ENCODE measurements around the gene CHFR. TPM values are rescaled to one million over a fixed set of nuclear protein-coding genes. Genes with fewer than 3 reads are reported as not detected.

CHFR gene
- total and polyA plus RNA-seq, 2 donors (not counting 3 experiments of a cell fraction or from before 2014, with no cell fraction given): 45.4 to 66.5 TPM

DNA sequence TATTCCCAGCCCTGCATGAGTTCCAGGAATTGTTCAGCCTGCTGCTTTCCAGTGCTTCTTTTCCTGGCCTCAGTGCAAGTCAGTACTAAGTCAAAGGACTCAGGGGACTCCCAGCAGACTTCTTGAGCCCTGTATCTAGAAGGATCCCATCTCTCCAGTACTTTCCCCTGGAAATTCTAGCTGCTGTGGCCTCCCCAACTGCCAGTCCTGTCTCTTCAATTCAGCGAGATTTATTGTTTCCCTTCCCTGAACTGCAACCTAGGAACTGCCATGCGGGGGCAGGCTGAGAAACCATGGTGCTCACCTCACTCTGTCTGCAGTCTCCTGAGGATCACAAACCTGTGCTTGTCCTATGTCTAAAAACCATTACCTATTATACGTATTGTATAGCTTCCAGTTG lies 37.0 kb upstream of the CHFR start:
- no peak for FAIRE-seq
- no peaks in the 10 kb centered on the region for H3K27me3 ChIP-seq (ENCODE audit: control insufficient read depth in 2 of 2, insufficient read depth in 2 of 2, low read length in 2 of 2)
- peaks cover 24% of the 10 kb centered on the region for H3K9me3 ChIP-seq (replicated peaks; ENCODE audit: control insufficient read depth, insufficient read depth, low read length)
- H3K9me1 ChIP-seq (replicated peaks; ENCODE audit: control insufficient read depth, extremely low read depth, insufficient read depth, low read length): no peaks in the 10 kb centered on the region
- no peaks in the 10 kb centered on the region for H4K20me1 ChIP-seq (replicated peaks; ENCODE audit: control insufficient read depth, extremely low read depth, insufficient read depth, low read length)
- no peak overlapping the region for H3K27ac ChIP-seq (ENCODE audit: insufficient read depth, low read depth, low read length)
- dilution Hi-C loops (cut with MboI; ENCODE audit: extremely low pct_ligation_motif_present, low sequenced_read_pairs): no loop called here
- H3K36me3 ChIP-seq (ENCODE audit: control insufficient read depth in 2 of 2, extremely low read depth in 1 of 2, insufficient read depth in 2 of 2, low read length in 2 of 2): no peaks in the 10 kb centered on the region
- intact Hi-C loops (cut with micrococcal nuclease): no loop called here
- no peak overlapping the region for H3K9ac ChIP-seq (replicated peaks; ENCODE audit: extremely low read depth, insufficient read depth, low read length)
- DNase-seq (ENCODE audit: low read depth, low spot score): no peak
- H3K79me2 ChIP-seq (ENCODE audit: control insufficient read depth, insufficient read depth, low read length): no peaks in the 10 kb centered on the region
- TF ChIP-seq, protein P1, sequence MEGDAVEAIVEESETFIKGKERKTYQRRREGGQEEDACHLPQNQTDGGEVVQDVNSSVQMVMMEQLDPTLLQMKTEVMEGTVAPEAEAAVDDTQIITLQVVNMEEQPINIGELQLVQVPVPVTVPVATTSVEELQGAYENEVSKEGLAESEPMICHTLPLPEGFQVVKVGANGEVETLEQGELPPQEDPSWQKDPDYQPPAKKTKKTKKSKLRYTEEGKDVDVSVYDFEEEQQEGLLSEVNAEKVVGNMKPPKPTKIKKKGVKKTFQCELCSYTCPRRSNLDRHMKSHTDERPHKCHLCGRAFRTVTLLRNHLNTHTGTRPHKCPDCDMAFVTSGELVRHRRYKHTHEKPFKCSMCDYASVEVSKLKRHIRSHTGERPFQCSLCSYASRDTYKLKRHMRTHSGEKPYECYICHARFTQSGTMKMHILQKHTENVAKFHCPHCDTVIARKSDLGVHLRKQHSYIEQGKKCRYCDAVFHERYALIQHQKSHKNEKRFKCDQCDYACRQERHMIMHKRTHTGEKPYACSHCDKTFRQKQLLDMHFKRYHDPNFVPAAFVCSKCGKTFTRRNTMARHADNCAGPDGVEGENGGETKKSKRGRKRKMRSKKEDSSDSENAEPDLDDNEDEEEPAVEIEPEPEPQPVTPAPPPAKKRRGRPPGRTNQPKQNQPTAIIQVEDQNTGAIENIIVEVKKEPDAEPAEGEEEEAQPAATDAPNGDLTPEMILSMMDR (IDR thresholded peaks at IDR 0.05; ENCODE audit: extremely low read depth in 1 of 2, insufficient read depth in 1 of 2, low read depth in 1 of 2, low read length in 2 of 2): no peak
- TF ChIP-seq FOS (IDR thresholded peaks at IDR 0.05; ENCODE audit: borderline replicate concordance, insufficient read depth, low read length) (no peak), POLR2AphosphoS5 (IDR thresholded peaks at IDR 0.05; ENCODE audit: insufficient read depth, low read depth, low read length) (no peak)
- TF ChIP-seq, protein P2, sequence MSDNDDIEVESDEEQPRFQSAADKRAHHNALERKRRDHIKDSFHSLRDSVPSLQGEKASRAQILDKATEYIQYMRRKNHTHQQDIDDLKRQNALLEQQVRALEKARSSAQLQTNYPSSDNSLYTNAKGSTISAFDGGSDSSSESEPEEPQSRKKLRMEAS (IDR thresholded peaks at IDR 0.05; ENCODE audit: insufficient read depth, insufficient read length): no peak
- POLR2A ChIA-PET: no interaction called here
- H2AFZ ChIP-seq (ENCODE audit: low read depth, low read length): no peak overlapping the region
- no peaks in the 10 kb centered on the region for H3K4me1 ChIP-seq (ENCODE audit: control insufficient read depth, extremely low read depth, insufficient read depth, low read length)
- H3K4me3 ChIP-seq (replicated peaks in 1 of 3; ENCODE audit: insufficient read depth in 1 of 3, low read depth in 1 of 3, low read length in 3 of 3): no peak overlapping the region
- CTCF ChIA-PET: no interaction called here
- no peak overlapping the region for H3K4me2 ChIP-seq (ENCODE audit: insufficient read depth, low read length)
- no TSS peak for BruUV-seq (replicated peaks)

DNA sequence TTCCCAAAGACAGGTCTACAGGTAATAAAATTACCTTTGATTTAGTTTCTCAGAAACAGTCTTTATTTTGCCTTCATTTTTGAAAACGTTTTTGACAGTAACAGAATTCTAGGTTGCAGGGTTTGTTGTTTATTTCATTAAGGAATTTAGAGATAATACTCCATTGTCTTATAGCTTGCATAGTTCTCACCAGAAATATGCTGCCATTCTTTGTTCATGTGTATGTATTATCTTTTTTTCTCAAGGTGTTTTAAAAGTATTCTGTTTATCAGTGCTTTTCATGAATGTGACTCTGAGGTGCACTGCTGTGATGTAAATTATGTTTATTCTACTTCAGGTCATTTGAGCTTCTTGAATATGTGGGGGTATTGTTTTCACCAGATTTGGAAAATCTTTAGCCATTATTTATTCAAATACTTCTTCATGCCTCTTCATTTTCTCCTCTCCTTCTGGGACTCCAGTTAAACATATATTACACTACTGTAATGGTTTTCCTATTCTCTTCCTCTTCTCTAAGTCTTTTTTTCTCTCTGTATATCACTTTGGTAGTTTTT lies 36.0 kb upstream of the CHFR start:
- DNase-seq (ENCODE audit: low read depth, low spot score) (no peak), FAIRE-seq (no peak)
- H3K79me2 ChIP-seq (ENCODE audit: control insufficient read depth, insufficient read depth, low read length): no peaks in the 10 kb centered on the region
- ChIA-PET CTCF (no interaction called here), POLR2A (no interaction called here)
- BruUV-seq (replicated peaks): TSS peak; percentile 7
- TF ChIP-seq POLR2A (IDR thresholded peaks at IDR 0.05; ENCODE audit: low read depth, low read length) (no peak), GATA2 (IDR thresholded peaks at IDR 0.05; ENCODE audit: insufficient read depth, insufficient read length, low read depth, low read length) (no peak), POLR2AphosphoS5 (IDR thresholded peaks at IDR 0.05; ENCODE audit: insufficient read depth, low read depth, low read length) (no peak), MYC (IDR thresholded peaks at IDR 0.05; ENCODE audit: low read depth, low read length) (no peak), JUN (IDR thresholded peaks at IDR 0.05; ENCODE audit: borderline replicate concordance, insufficient read depth, insufficient read length, low read depth) (no peak), FOS (IDR thresholded peaks at IDR 0.05; ENCODE audit: borderline replicate concordance, insufficient read depth, low read length) (no peak), EZH2 (IDR thresholded peaks at IDR 0.05; ENCODE audit: borderline replicate concordance, low read depth, low read length, severe bottlenecking) (no peak)
- TF ChIP-seq, protein P1 (IDR thresholded peaks at IDR 0.05; ENCODE audit: extremely low read depth in 1 of 2, insufficient read depth in 1 of 2, low read depth in 1 of 2, low read length in 2 of 2): no peak
- TF ChIP-seq, protein P2 (IDR thresholded peaks at IDR 0.05; ENCODE audit: insufficient read depth, insufficient read length): no peak
- dilution Hi-C loops (cut with MboI; ENCODE audit: extremely low pct_ligation_motif_present, low sequenced_read_pairs): no loop called here
- intact Hi-C loops (cut with micrococcal nuclease): no loop called here
- no peaks in the 10 kb centered on the region for H3K9me1 ChIP-seq (replicated peaks; ENCODE audit: control insufficient read depth, extremely low read depth, insufficient read depth, low read length)
- H3K36me3 ChIP-seq (ENCODE audit: control insufficient read depth in 2 of 2, extremely low read depth in 1 of 2, insufficient read depth in 2 of 2, low read length in 2 of 2): no peaks in the 10 kb centered on the region
- H3K9me3 ChIP-seq (replicated peaks; ENCODE audit: control insufficient read depth, insufficient read depth, low read length): peaks cover 26% of the 10 kb centered on the region
- H3K4me1 ChIP-seq (ENCODE audit: control insufficient read depth, extremely low read depth, insufficient read depth, low read length): no peaks in the 10 kb centered on the region
- H2AFZ ChIP-seq (ENCODE audit: low read depth, low read length): no peak overlapping the region
- no peaks in the 10 kb centered on the region for H3K27me3 ChIP-seq (ENCODE audit: control insufficient read depth in 2 of 2, insufficient read depth in 2 of 2, low read length in 2 of 2)
- H3K4me3 ChIP-seq (replicated peaks in 1 of 3; ENCODE audit: insufficient read depth in 1 of 3, low read depth in 1 of 3, low read length in 3 of 3): no peak overlapping the region
- H3K9ac ChIP-seq (replicated peaks; ENCODE audit: extremely low read depth, insufficient read depth, low read length): no peak overlapping the region
- H3K27ac ChIP-seq (ENCODE audit: insufficient read depth, low read depth, low read length): no peak overlapping the region
- H4K20me1 ChIP-seq (replicated peaks; ENCODE audit: control insufficient read depth, extremely low read depth, insufficient read depth, low read length): no peaks in the 10 kb centered on the region
- no peak overlapping the region for H3K4me2 ChIP-seq (ENCODE audit: insufficient read depth, low read length)
